Astrocyte (in vitro differentiated cells and primary cell): ENCODE measurements around the gene COG5.

ENCODE experiments used
- CTCF ChIP-seq: IDR thresholded peaks from 2 replicates; pipeline ENCODE4 v1.5.1; 2011; ENCODE audit warnings: low read depth, mild to moderate bottlenecking, inconsistent platforms, low read length, moderate library complexity; ENCODE audit not compliant: insufficient read depth
- EZH2 ChIP-seq: IDR thresholded peaks from 2 replicates; pipeline ENCODE4 v1.6.1; 2012; ENCODE audit warnings: mild to moderate bottlenecking, low read length, inconsistent platforms; ENCODE audit not compliant: insufficient read depth

- no peak for TF ChIP-seq CTCF
- TF ChIP-seq EZH2 = no peak
Observed at GRCh38 chr7:107551936-107552335, 11.8 kb downstream of the COG5 start.
